CD4-positive, alpha-beta T cell treated with Interleukin-17A for 1 hour (primary cell): ENCODE results near the gene MKRN1.
"Not testable (repeated sequence)": the region's sequence is repeated elsewhere in the genome, so short reads cannot be mapped to it uniquely, and the experiment has no call there.

Experiments used
- DNase-seq: peaks from one replicate; pipeline ENCODE4 v3.0.0-alpha.2; 2020

The MKRN1 gene

GRCh38 chr7:140479062-140479738 is at the start of gene MKRN1:
Gene MKRN1, minus strand, starts transcription at chr7:140479505. Its CDS starts 161 bp downstream, at chr7:140479344.
- peak; percentile 93 for DNase-seq

GRCh38 chr7:140526787-140527664 is 47.7 kb upstream of the MKRN1 start:
- DNase-seq, result no peak

- no peak for DNase-seq
These were observed 46.9 kb upstream of the MKRN1 start for GRCh38 chr7:140526214-140526613.

- peak; percentile 12 for DNase-seq
These were observed 46.4 kb upstream of the MKRN1 start for GRCh38 chr7:140525743-140526142.

- DNase-seq, result no peak
These were observed 42.1 kb upstream of the MKRN1 start for GRCh38 chr7:140521421-140521820.

GRCh38 chr7:140519007-140519399 is 39.7 kb upstream of the MKRN1 start:
- no peak for DNase-seq

GRCh38 chr7:140518370-140519006 is 39.2 kb upstream of the MKRN1 start:
- no peak for DNase-seq

- peak; percentile 58 for DNase-seq
These were observed 38.5 kb upstream of the MKRN1 start for GRCh38 chr7:140517546-140518369.

GRCh38 chr7:140512317-140513000 is 33.2 kb upstream of the MKRN1 start:
- no peak for DNase-seq

- no peak for DNase-seq
These were observed 30.5 kb upstream of the MKRN1 start for GRCh38 chr7:140509789-140510188.

GRCh38 chr7:140507556-140507955 is 28.3 kb upstream of the MKRN1 start:
- not testable (repeated sequence) for DNase-seq

GRCh38 chr7:140506788-140507464 is 27.6 kb upstream of the MKRN1 start:
- no peak for DNase-seq

- DNase-seq, result no peak
These were observed 22.7 kb upstream of the MKRN1 start for GRCh38 chr7:140501966-140502365.

- DNase-seq, result not testable (repeated sequence)
These were observed 18.5 kb upstream of the MKRN1 start for GRCh38 chr7:140497807-140498206.

GRCh38 chr7:140497241-140497769 is 18.0 kb upstream of the MKRN1 start:
- no peak for DNase-seq

- DNase-seq, result no peak
These were observed 16.3 kb upstream of the MKRN1 start for GRCh38 chr7:140495514-140496097.

- DNase-seq, result no peak
These were observed 15.6 kb upstream of the MKRN1 start for GRCh38 chr7:140494867-140495266.

- DNase-seq, result no peak
These were observed 9.7 kb upstream of the MKRN1 start for GRCh38 chr7:140489026-140489359.

- no peak for DNase-seq
These were observed 6.4 kb upstream of the MKRN1 start for GRCh38 chr7:140485500-140486265.

- DNase-seq, result no peak
These were observed 5.7 kb upstream of the MKRN1 start for GRCh38 chr7:140484951-140485499.
